Mucosa of stomach (tissue), 1 donor: ENCODE measurements around the gene DIS3L2.
"Not testable (repeated sequence)": the region's sequence is repeated elsewhere in the genome, so short reads cannot be mapped to it uniquely, and the experiment has no call there.

Experiments
- H3K27me3 ChIP-seq: one replicate; pipeline ENCODE4 v1.7.0; 2013; ENCODE audit warnings: mild to moderate bottlenecking, low read length; ENCODE audit not compliant: control insufficient read depth, insufficient read depth
- H3K36me3 ChIP-seq: one replicate; pipeline ENCODE4 v1.7.0; 2013; ENCODE audit warnings: low read length; ENCODE audit not compliant: control insufficient read depth, insufficient read depth
- H3K4me1 ChIP-seq: one replicate; pipeline ENCODE4 v1.7.0; 2013; ENCODE audit warnings: mild to moderate bottlenecking, low read length; ENCODE audit not compliant: control insufficient read depth, insufficient read depth
- H3K4me3 ChIP-seq: one replicate; pipeline ENCODE4 v1.7.0; 2013; ENCODE audit warnings: low read length
- H3K9ac ChIP-seq: one replicate; pipeline ENCODE4 v1.7.0; 2013; ENCODE audit warnings: mild to moderate bottlenecking, low read length, moderate library complexity
- H3K9me3 ChIP-seq: one replicate; pipeline ENCODE4 v1.7.0; 2013; ENCODE audit warnings: mild to moderate bottlenecking, low read length, moderate library complexity; ENCODE audit not compliant: control insufficient read depth
- donor health status: Pancreatic carcinoma.

Gene DIS3L2

GRCh38 chr2:232300894-232301387 is 339.4 kb downstream of the DIS3L2 start:
- Histone ChIP-seq H3K9ac (no peak overlapping the region), H3K4me3 (no peak overlapping the region), H3K36me3 (no peaks in the 10 kb centered on the region), H3K9me3 (no peaks in the 10 kb centered on the region), H3K27me3 (no peaks in the 10 kb centered on the region), H3K4me1 (peaks cover 14% of the 10 kb centered on the region)

GRCh38 chr2:232304236-232304635 is 342.7 kb downstream of the DIS3L2 start:
- Histone ChIP-seq H3K4me3 (no peak overlapping the region), H3K27me3 (no peaks in the 10 kb centered on the region), H3K36me3 (no peaks in the 10 kb centered on the region), H3K9ac (no peak overlapping the region), H3K4me1 (peaks cover 14% of the 10 kb centered on the region), H3K9me3 (no peaks in the 10 kb centered on the region)

GRCh38 chr2:232306741-232307305 is 345.3 kb downstream of the DIS3L2 start:
- H3K9me3 ChIP-seq: no peaks in the 10 kb centered on the region
- H3K9ac ChIP-seq: no peak overlapping the region
- no peaks in the 10 kb centered on the region for H3K4me1 ChIP-seq
- H3K4me3 ChIP-seq: no peak overlapping the region
- no peaks in the 10 kb centered on the region for H3K36me3 ChIP-seq
- no peaks in the 10 kb centered on the region for H3K27me3 ChIP-seq

- Histone ChIP-seq H3K9me3 (no peaks in the 10 kb centered on the region), H3K27me3 (no peaks in the 10 kb centered on the region), H3K36me3 (no peaks in the 10 kb centered on the region), H3K4me1 (no peaks in the 10 kb centered on the region), H3K9ac (no peak overlapping the region), H3K4me3 (no peak overlapping the region)
Measured at GRCh38 chr2:232307854-232308253, 346.3 kb downstream of the DIS3L2 start.

GRCh38 chr2:232308986-232309385 is 347.5 kb downstream of the DIS3L2 start:
- no peaks in the 10 kb centered on the region for H3K27me3 ChIP-seq
- H3K9me3 ChIP-seq: no peaks in the 10 kb centered on the region
- no peaks in the 10 kb centered on the region for H3K4me1 ChIP-seq

GRCh38 chr2:232309592-232309991 is 348.1 kb downstream of the DIS3L2 start:
- no peaks in the 10 kb centered on the region for H3K36me3 ChIP-seq
- H3K4me1 ChIP-seq: no peaks in the 10 kb centered on the region
- no peak overlapping the region for H3K4me3 ChIP-seq
- no peaks in the 10 kb centered on the region for H3K27me3 ChIP-seq
- no peaks in the 10 kb centered on the region for H3K9me3 ChIP-seq
- no peak overlapping the region for H3K9ac ChIP-seq

More at GRCh38 chr2:232308986-232309385, 347.5 kb downstream of the DIS3L2 start:
- Histone ChIP-seq H3K9ac (no peak overlapping the region), H3K4me3 (no peak overlapping the region), H3K36me3 (no peaks in the 10 kb centered on the region)

- Histone ChIP-seq H3K9me3 (no peaks in the 10 kb centered on the region), H3K4me1 (peaks cover 3% of the 10 kb centered on the region), H3K27me3 (no peaks in the 10 kb centered on the region), H3K9ac (no peak overlapping the region), H3K4me3 (no peak overlapping the region), H3K36me3 (no peaks in the 10 kb centered on the region)
Measured at GRCh38 chr2:232310121-232310520, 348.6 kb downstream of the DIS3L2 start.

- Histone ChIP-seq H3K9ac (no peak overlapping the region), H3K27me3 (no peaks in the 10 kb centered on the region), H3K4me1 (peaks cover 8% of the 10 kb centered on the region), H3K9me3 (no peaks in the 10 kb centered on the region), H3K36me3 (no peaks in the 10 kb centered on the region), H3K4me3 (no peak overlapping the region)
Measured at GRCh38 chr2:232310696-232311095, 349.2 kb downstream of the DIS3L2 start.

- H3K4me1 ChIP-seq: peaks cover 19% of the 10 kb centered on the region
- not testable (repeated sequence) for H3K9me3 ChIP-seq, H3K36me3 ChIP-seq
Measured at GRCh38 chr2:232313645-232314044, 352.1 kb downstream of the DIS3L2 start.

GRCh38 chr2:232315049-232315922 is 353.8 kb downstream of the DIS3L2 start:
- Histone ChIP-seq H3K36me3 (no peaks in the 10 kb centered on the region), H3K9ac (no peak overlapping the region), H3K27me3 (no peaks in the 10 kb centered on the region), H3K9me3 (no peaks in the 10 kb centered on the region), H3K4me1 (peaks cover 25% of the 10 kb centered on the region), H3K4me3 (no peak overlapping the region)

More at GRCh38 chr2:232313645-232314044, 352.1 kb downstream of the DIS3L2 start:
- H3K4me3 ChIP-seq, H3K9ac ChIP-seq, H3K27me3 ChIP-seq: not testable (repeated sequence)

GRCh38 chr2:232315923-232316299 is 354.4 kb downstream of the DIS3L2 start:
- Histone ChIP-seq H3K9me3 (no peaks in the 10 kb centered on the region), H3K9ac (no peak overlapping the region), H3K4me3 (no peak overlapping the region), H3K4me1 (peaks cover 25% of the 10 kb centered on the region), H3K27me3 (no peaks in the 10 kb centered on the region), H3K36me3 (no peaks in the 10 kb centered on the region)
